ENCODE data around the gene CLEC2D. TPM values are rescaled to one million over a fixed set of nuclear protein-coding genes. Genes with fewer than 3 reads are reported as not detected.

CLEC2D gene
- 3.6 and 5.1 TPM in 2 replicates for total RNA-seq
- polyA plus RNA-seq: 0.67 and 2.5 TPM in 2 replicates
- 0.20 and 0.82 TPM in 2 replicates for polyA plus RNA-seq (2012)
- not detected in 2 replicates for polyA minus RNA-seq (ENCODE audit: low replicate concordance)

DNA sequence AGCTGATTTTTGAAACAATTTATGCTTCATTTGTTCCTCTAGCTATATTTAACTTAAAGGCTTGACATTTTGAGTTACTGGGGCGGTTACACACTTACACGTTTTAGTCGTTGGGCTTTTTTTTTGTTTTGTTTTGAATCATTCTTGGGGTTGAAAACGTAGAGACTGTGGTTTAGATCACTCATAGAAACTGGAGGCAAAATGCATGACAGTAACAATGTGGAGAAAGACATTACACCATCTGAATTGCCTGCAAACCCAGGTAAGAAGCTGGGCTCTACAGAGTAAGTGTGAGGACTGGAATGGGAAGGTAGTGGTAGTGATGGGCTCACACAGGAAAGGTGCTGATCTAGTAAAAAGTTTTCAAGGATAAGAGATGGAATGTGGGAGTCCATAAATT is at the start of gene CLEC2D:
Gene CLEC2D (plus strand): TSS at position 180 of the 400 bp plus-strand sequence. CDS start 22 bp downstream, at position 202.
- Histone ChIP-seq H3K9me3 (ENCODE audit: control insufficient read depth, insufficient read depth, low read depth, low read length) (no peaks in the 10 kb centered on the region), H3K4me1 (ENCODE audit: control insufficient read depth, extremely low read depth, insufficient read depth, low read length) (peaks cover 9% of the 10 kb centered on the region), H4K20me1 (ENCODE audit: control insufficient read depth, extremely low read depth, insufficient read depth, low read length) (no peaks in the 10 kb centered on the region), H3K27ac (ENCODE audit: insufficient read depth, low read length) (no peak within 1 kb of the TSS), H3K79me2 (ENCODE audit: control insufficient read depth, insufficient read depth, low read length) (no peaks in the 10 kb centered on the region), H2AFZ (ENCODE audit: low read length) (no peak within 1 kb of the TSS), H3K4me2 (ENCODE audit: extremely low read depth, insufficient read depth, low read length) (no peak within 1 kb of the TSS), H3K27me3 (ENCODE audit: control insufficient read depth, insufficient read depth, low read length) (no peaks in the 10 kb centered on the region), H3K4me3 (replicated peaks in 1 of 4; ENCODE audit: control extremely low read depth in 1 of 4, insufficient read depth in 1 of 4, low read depth in 3 of 4, low read length in 4 of 4) (no peak within 1 kb of the TSS), H3K36me3 (ENCODE audit: control insufficient read depth, insufficient read depth, low read length) (no peaks in the 10 kb centered on the region), H3K9ac (ENCODE audit: insufficient read depth, low read length) (no peak within 1 kb of the TSS)
- no peak for TF ChIP-seq EZH2 (IDR thresholded peaks at IDR 0.05; ENCODE audit: low read length, missing control alignments)
- TF ChIP-seq CTCF (conservative IDR thresholded peaks at IDR 0.05 in 1 of 2, IDR thresholded peaks at IDR 0.05 in 1 of 2; ENCODE audit: low read depth in 1 of 2, low read length in 2 of 2): no peak
- peak in 1 of 2 donors; percentile 20 for DNase-seq (ENCODE audit: low read depth in 2 of 2)

GRCh38 chr12:9625019-9625418 is 44.5 kb upstream of the CLEC2D start:
- H3K4me2 ChIP-seq (ENCODE audit: extremely low read depth, insufficient read depth, low read length): no peak overlapping the region
- H3K4me1 ChIP-seq (ENCODE audit: control insufficient read depth, extremely low read depth, insufficient read depth, low read length): no peaks in the 10 kb centered on the region
- no peaks in the 10 kb centered on the region for H3K27me3 ChIP-seq (ENCODE audit: control insufficient read depth, insufficient read depth, low read length)
- H2AFZ ChIP-seq (ENCODE audit: low read length): no peak overlapping the region
- no peak overlapping the region for H3K4me3 ChIP-seq (replicated peaks in 1 of 4; ENCODE audit: control extremely low read depth in 1 of 4, insufficient read depth in 1 of 4, low read depth in 3 of 4, low read length in 4 of 4)
- no peaks in the 10 kb centered on the region for H3K36me3 ChIP-seq (ENCODE audit: control insufficient read depth, insufficient read depth, low read length)
- DNase-seq (ENCODE audit: low read depth in 2 of 2): no peak
- TF ChIP-seq EZH2 (IDR thresholded peaks at IDR 0.05; ENCODE audit: low read length, missing control alignments): no peak
- TF ChIP-seq CTCF (conservative IDR thresholded peaks at IDR 0.05 in 1 of 2, IDR thresholded peaks at IDR 0.05 in 1 of 2; ENCODE audit: low read depth in 1 of 2, low read length in 2 of 2): no peak
- no peaks in the 10 kb centered on the region for H3K79me2 ChIP-seq (ENCODE audit: control insufficient read depth, insufficient read depth, low read length)
- no peaks in the 10 kb centered on the region for H3K9me3 ChIP-seq (ENCODE audit: control insufficient read depth, insufficient read depth, low read depth, low read length)
- no peak overlapping the region for H3K27ac ChIP-seq (ENCODE audit: insufficient read depth, low read length)
- no peaks in the 10 kb centered on the region for H4K20me1 ChIP-seq (ENCODE audit: control insufficient read depth, extremely low read depth, insufficient read depth, low read length)
- no peak overlapping the region for H3K9ac ChIP-seq (ENCODE audit: insufficient read depth, low read length)

DNA sequence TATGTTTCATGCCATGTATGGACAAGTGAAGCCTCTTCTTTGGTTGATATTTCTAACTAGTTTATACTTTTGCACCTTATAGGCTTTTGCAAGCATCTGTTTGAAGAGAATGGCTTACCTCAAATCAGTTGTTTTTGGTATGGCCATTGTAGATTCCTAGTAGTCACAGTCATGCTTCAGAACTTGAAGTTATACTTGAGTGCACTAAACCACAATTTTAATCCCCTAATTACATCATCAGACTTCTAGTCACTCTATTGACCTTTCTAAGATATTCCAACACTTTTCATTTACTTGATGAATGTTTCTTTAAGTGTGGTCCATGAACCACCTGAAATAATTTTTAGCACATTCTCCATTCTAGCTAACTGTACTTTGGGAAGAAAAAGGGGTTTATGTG is 43.2 kb upstream of the CLEC2D start:
- TF ChIP-seq CTCF (conservative IDR thresholded peaks at IDR 0.05 in 1 of 2, IDR thresholded peaks at IDR 0.05 in 1 of 2; ENCODE audit: low read depth in 1 of 2, low read length in 2 of 2): no peak
- TF ChIP-seq EZH2 (IDR thresholded peaks at IDR 0.05; ENCODE audit: low read length, missing control alignments): no peak
- no peaks in the 10 kb centered on the region for H3K4me1 ChIP-seq (ENCODE audit: control insufficient read depth, extremely low read depth, insufficient read depth, low read length)
- H4K20me1 ChIP-seq (ENCODE audit: control insufficient read depth, extremely low read depth, insufficient read depth, low read length): no peaks in the 10 kb centered on the region
- no peaks in the 10 kb centered on the region for H3K9me3 ChIP-seq (ENCODE audit: control insufficient read depth, insufficient read depth, low read depth, low read length)
- no peak overlapping the region for H3K4me2 ChIP-seq (ENCODE audit: extremely low read depth, insufficient read depth, low read length)
- DNase-seq (ENCODE audit: low read depth in 2 of 2): peak in 1 of 2 donors; percentile 18
- H2AFZ ChIP-seq (ENCODE audit: low read length): no peak overlapping the region
- H3K36me3 ChIP-seq (ENCODE audit: control insufficient read depth, insufficient read depth, low read length): no peaks in the 10 kb centered on the region
- no peak overlapping the region for H3K4me3 ChIP-seq (replicated peaks in 1 of 4; ENCODE audit: control extremely low read depth in 1 of 4, insufficient read depth in 1 of 4, low read depth in 3 of 4, low read length in 4 of 4)
- no peaks in the 10 kb centered on the region for H3K79me2 ChIP-seq (ENCODE audit: control insufficient read depth, insufficient read depth, low read length)
- no peak overlapping the region for H3K9ac ChIP-seq (ENCODE audit: insufficient read depth, low read length)
- H3K27me3 ChIP-seq (ENCODE audit: control insufficient read depth, insufficient read depth, low read length): no peaks in the 10 kb centered on the region
- no peak overlapping the region for H3K27ac ChIP-seq (ENCODE audit: insufficient read depth, low read length)

Measured in fibroblast of lung (primary cell).